Neural cell (in vitro differentiated cells): ENCODE measurements around the gene COG1.

Experiments
- CTCF ChIP-seq: fragments of 450-650 bp; IDR thresholded peaks from 2 replicates; pipeline ENCODE4 v1.5.1; 2014; ENCODE audit warnings: antibody characterized with exemption, mild to moderate bottlenecking, moderate library complexity; ENCODE audit not compliant: poor library complexity, severe bottlenecking
- EP300 ChIP-seq: fragments of 450-650 bp; conservative IDR thresholded peaks from 2 replicates; pipeline ENCODE4 v1.6.1; 2014; ENCODE audit warnings: antibody characterized with exemption, mild to moderate bottlenecking, moderate library complexity; ENCODE audit not compliant: poor library complexity, severe bottlenecking
- EZH2 ChIP-seq: fragments of 200-600, 300-800 bp; shearing (Covaris generic), sonication (generic); IDR thresholded peaks from 2 replicates; pipeline ENCODE4 v1.6.1; 2014; ENCODE audit warnings: antibody characterized with exemption, low read length, borderline replicate concordance, mild to moderate bottlenecking; ENCODE audit not compliant: insufficient read depth, poor library complexity, severe bottlenecking
- POLR2AphosphoS5 ChIP-seq: IDR thresholded peaks from 2 replicates; pipeline ENCODE4 v1.6.1; 2012
- RAD21 ChIP-seq: fragments of 450-650 bp; conservative IDR thresholded peaks from 2 replicates; pipeline ENCODE4 v1.6.1; 2014; ENCODE audit warnings: antibody characterized with exemption, mild to moderate bottlenecking, moderate library complexity
- REST ChIP-seq: IDR thresholded peaks from 2 replicates; pipeline ENCODE4 v1.6.1; 2012; ENCODE audit warnings: borderline replicate concordance
- SMC3 ChIP-seq: fragments of 450-650 bp; conservative IDR thresholded peaks from 2 replicates; pipeline ENCODE4 v1.6.1; 2014; ENCODE audit warnings: antibody characterized with exemption, mild to moderate bottlenecking, moderate library complexity; ENCODE audit not compliant: poor library complexity
- TAF1 ChIP-seq: IDR thresholded peaks from 2 replicates; pipeline ENCODE4 v1.6.1; 2012; ENCODE audit warnings: low read depth

GRCh38 chr17:73168667-73169066 lies 24.2 kb upstream of the COG1 start:
- TF ChIP-seq CTCF (no peak), EZH2 (no peak), TAF1 (no peak), POLR2AphosphoS5 (no peak), EP300 (no peak), REST (no peak), SMC3 (no peak), RAD21 (no peak)
